ENCODE measurements around the gene PGAP1. TPM values are rescaled to one million over a fixed set of nuclear protein-coding genes. Genes with fewer than 3 reads are reported as not detected.

Gene PGAP1
- polyA plus RNA-seq, 3 donors, result 0.10 to 0.81 (median 0.33) TPM

- no peaks in the 10 kb centered on the region for H3K27me3 ChIP-seq (ENCODE audit: control insufficient read depth in 2 of 2, insufficient read depth in 2 of 2, low read length in 2 of 2)
- no peak overlapping the region for H3K4me3 ChIP-seq (replicated peaks in 1 of 3; ENCODE audit: low read depth in 2 of 3, low read length in 3 of 3)
- no peaks in the 10 kb centered on the region for H3K36me3 Mint-ChIP-seq
- peaks cover 0 to 3% (median 2%) of the 10 kb centered on the region in 3 donors for H3K27me3 Mint-ChIP-seq (ENCODE audit: low read depth in 3 of 3)
- no peak overlapping the region for H3K9ac ChIP-seq (ENCODE audit: insufficient read depth, low read length, poor library complexity, severe bottlenecking)
- intact Hi-C loops (cut with micrococcal nuclease), result no loop called here
- no peaks in the 10 kb centered on the region for H3K79me2 ChIP-seq (ENCODE audit: insufficient read depth, low read length)
- no peak overlapping the region for H3K27ac Mint-ChIP-seq
- WGBS (ENCODE audit: insufficient coverage), result 100% methylated on average over 1 of the region's 1 CpG
- no peaks in the 10 kb centered on the region for H3K36me3 ChIP-seq (replicated peaks in 1 of 2; ENCODE audit: control insufficient read depth in 1 of 2, insufficient read depth in 2 of 2, low read length in 2 of 2)
- H3K4me1 ChIP-seq (ENCODE audit: control insufficient read depth in 1 of 2, insufficient read depth in 2 of 2, low read length in 2 of 2), result peaks cover 6 to 7% of the 10 kb centered on the region in 2 donors
- no peak overlapping the region for H3K4me3 Mint-ChIP-seq
- peaks cover 14% of the 10 kb centered on the region for H3K4me1 Mint-ChIP-seq
- H3K27ac ChIP-seq (ENCODE audit: low read depth in 1 of 2, low read length in 2 of 2), result no peak overlapping the region
- TF ChIP-seq, protein P1, sequence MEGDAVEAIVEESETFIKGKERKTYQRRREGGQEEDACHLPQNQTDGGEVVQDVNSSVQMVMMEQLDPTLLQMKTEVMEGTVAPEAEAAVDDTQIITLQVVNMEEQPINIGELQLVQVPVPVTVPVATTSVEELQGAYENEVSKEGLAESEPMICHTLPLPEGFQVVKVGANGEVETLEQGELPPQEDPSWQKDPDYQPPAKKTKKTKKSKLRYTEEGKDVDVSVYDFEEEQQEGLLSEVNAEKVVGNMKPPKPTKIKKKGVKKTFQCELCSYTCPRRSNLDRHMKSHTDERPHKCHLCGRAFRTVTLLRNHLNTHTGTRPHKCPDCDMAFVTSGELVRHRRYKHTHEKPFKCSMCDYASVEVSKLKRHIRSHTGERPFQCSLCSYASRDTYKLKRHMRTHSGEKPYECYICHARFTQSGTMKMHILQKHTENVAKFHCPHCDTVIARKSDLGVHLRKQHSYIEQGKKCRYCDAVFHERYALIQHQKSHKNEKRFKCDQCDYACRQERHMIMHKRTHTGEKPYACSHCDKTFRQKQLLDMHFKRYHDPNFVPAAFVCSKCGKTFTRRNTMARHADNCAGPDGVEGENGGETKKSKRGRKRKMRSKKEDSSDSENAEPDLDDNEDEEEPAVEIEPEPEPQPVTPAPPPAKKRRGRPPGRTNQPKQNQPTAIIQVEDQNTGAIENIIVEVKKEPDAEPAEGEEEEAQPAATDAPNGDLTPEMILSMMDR (IDR thresholded peaks at IDR 0.05), result no peak
- no peak for DNase-seq
- no peaks in the 10 kb centered on the region for H4K20me1 ChIP-seq (ENCODE audit: insufficient read depth, low read length)
- H3K9me3 Mint-ChIP-seq, result peaks cover 0 to 3% (median 0%) of the 10 kb centered on the region in 7 donors
- no peak overlapping the region for H2AFZ ChIP-seq (ENCODE audit: insufficient read depth, low read depth, low read length, poor library complexity, severe bottlenecking)
- no peaks in the 10 kb centered on the region for H3K9me3 ChIP-seq (replicated peaks in 1 of 2; ENCODE audit: control insufficient read depth in 1 of 2, insufficient read depth in 1 of 2, low read length in 2 of 2)
- no peak overlapping the region for H3K4me2 ChIP-seq (replicated peaks; ENCODE audit: extremely low read depth, low read length, poor library complexity, severe bottlenecking)
Measured at GRCh38 chr2:196963961-196964360, 37.5 kb upstream of the PGAP1 start.

DNA sequence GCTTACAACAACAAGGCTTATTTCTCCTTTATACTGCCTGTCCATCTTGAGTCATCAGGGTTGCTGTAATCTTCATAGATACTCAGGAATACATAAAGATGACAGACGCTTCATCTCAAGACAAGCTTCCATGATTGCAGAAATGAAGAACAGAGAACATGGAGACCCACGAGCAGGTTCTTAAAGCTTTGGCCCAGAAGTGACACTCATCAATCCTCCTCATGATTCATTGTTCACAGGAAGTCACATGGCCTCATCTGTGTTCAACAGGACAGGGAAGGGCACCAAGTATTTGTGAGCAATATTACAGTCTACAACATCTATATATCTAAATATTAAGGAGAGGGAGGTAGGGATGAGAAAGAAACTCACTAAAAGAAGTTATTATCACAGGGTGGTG, 36.5 kb upstream of the PGAP1 start:
- H3K36me3 Mint-ChIP-seq, result peaks cover 0 to 4% of the 10 kb centered on the region in 2 donors
- H3K27me3 Mint-ChIP-seq (ENCODE audit: low read depth in 3 of 3), result peaks cover 0 to 3% (median 0%) of the 10 kb centered on the region in 3 donors
- no peaks in the 10 kb centered on the region for H3K36me3 ChIP-seq (replicated peaks in 1 of 2; ENCODE audit: control insufficient read depth in 1 of 2, insufficient read depth in 2 of 2, low read length in 2 of 2)
- peaks cover 6 to 7% of the 10 kb centered on the region in 2 donors for H3K4me1 ChIP-seq (ENCODE audit: control insufficient read depth in 1 of 2, insufficient read depth in 2 of 2, low read length in 2 of 2)
- H3K4me2 ChIP-seq (replicated peaks; ENCODE audit: extremely low read depth, low read length, poor library complexity, severe bottlenecking), result no peak overlapping the region
- no peaks in the 10 kb centered on the region for H3K27me3 ChIP-seq (ENCODE audit: control insufficient read depth in 2 of 2, insufficient read depth in 2 of 2, low read length in 2 of 2)
- no peak overlapping the region for H3K9ac ChIP-seq (ENCODE audit: insufficient read depth, low read length, poor library complexity, severe bottlenecking)
- H3K4me1 Mint-ChIP-seq, result peaks cover 16% of the 10 kb centered on the region
- H3K27ac ChIP-seq (ENCODE audit: low read depth in 1 of 2, low read length in 2 of 2), result no peak overlapping the region
- H3K4me3 Mint-ChIP-seq, result no peak overlapping the region
- H4K20me1 ChIP-seq (ENCODE audit: insufficient read depth, low read length), result no peaks in the 10 kb centered on the region
- H3K27ac Mint-ChIP-seq, result no peak overlapping the region
- no peak overlapping the region for H3K4me3 ChIP-seq (replicated peaks in 1 of 3; ENCODE audit: low read depth in 2 of 3, low read length in 3 of 3)
- intact Hi-C loops (cut with micrococcal nuclease), result no loop called here
- H3K9me3 Mint-ChIP-seq, result peaks cover 0 to 6% (median 5%) of the 10 kb centered on the region in 7 donors
- DNase-seq, result peak; percentile 28 to 73 (median 30)
- TF ChIP-seq, protein P1 (IDR thresholded peaks at IDR 0.05), result no peak
- no CpG with 5 or more reads among the region's 2 CpGs for WGBS (ENCODE audit: insufficient coverage)
- H2AFZ ChIP-seq (ENCODE audit: insufficient read depth, low read depth, low read length, poor library complexity, severe bottlenecking), result no peak overlapping the region
- H3K9me3 ChIP-seq (replicated peaks in 1 of 2; ENCODE audit: control insufficient read depth in 1 of 2, insufficient read depth in 1 of 2, low read length in 2 of 2), result peaks cover 0 to 2% of the 10 kb centered on the region in 2 donors
- no peaks in the 10 kb centered on the region for H3K79me2 ChIP-seq (ENCODE audit: insufficient read depth, low read length)
